HG03571 (cell line): ENCODE measurements around the gene CTTN.

Experiments
- ATAC-seq: cut with Tn5 transposase; IDR thresholded peaks from one replicate; pipeline ENCODE4 v1.9.1; 2021; ENCODE audit not compliant: unreplicated experiment

CTTN gene

DNA sequence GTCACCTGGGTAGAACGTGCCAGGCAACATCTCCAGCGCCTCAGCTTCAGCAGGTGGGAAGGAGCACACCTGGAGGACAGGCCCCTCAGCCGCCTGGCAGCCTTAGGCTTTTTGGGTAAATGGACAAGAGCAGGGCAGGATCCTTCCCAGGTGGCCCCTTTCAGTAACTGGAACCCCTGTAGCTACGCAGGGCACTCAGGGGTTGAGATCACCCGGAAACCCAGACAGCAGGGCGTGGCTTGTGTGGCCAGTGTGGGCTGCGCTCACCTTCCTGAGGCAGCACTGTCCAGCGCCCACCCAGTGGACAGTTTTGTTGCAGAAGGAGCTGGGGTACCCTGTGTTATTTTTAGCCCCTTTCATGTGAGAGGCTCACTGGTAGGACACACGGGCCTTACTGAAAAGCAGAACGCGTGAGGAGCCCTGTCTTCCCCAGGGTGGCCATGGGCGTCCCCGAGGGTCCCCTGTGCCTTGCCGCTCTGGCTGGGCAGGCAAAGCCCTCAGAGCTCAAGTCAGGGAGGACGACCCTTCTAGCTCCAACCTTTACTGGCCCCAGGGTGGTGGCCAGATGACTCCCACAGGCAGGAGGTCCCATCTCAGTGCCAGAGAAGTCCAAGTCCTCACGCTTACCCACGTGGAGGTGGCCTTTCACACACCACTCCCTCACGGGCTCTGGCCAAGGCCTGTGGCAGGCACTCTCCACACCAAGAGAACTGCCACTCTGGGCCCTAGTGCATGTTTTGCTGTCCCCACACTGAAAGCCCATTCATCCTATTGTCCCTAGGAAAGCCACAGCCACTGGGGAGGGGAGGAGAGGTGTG is 75.8 kb downstream of the CTTN start:
- no peak for ATAC-seq

DNA sequence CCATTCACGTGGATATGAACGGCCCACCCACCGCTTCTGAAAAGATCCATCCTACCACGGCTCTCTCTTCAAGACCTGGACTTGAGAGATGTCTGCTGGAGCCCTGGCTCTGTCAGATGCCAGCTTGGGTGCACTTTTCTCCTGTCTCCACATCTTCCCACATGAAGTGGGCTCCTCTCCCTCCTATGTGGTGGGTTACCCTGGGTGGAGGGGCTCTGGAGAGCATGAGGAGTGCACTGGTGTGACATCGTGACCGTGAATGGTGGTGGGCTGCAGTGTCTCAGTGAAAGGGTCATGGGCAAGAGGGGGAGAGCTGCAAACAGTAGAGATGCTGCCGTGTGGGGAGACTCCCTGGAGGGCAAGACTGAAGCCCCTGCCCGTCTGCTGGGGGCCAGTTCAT is 76.4 kb downstream of the CTTN start:
- no peak for ATAC-seq

DNA sequence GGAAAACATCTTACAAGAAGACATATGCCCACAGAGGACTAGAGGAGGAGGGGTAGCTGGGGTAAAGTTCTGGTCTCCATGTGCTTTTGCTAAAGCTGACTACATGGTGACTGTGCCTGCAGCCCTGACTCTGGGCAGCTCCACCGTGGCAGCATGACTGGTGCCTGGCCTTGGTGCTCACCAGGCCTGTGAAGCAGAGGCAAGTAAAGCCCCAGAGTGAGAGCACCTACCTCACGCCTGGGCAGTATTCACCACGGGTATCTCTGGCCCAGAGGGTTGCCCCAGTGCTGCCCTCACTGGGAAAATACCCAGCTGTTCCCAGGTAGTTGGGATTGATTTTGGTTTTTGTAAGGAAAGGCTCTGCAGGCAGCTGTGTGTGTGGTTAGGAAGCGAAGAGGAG is 78.3 kb downstream of the CTTN start:
- no peak for ATAC-seq

DNA sequence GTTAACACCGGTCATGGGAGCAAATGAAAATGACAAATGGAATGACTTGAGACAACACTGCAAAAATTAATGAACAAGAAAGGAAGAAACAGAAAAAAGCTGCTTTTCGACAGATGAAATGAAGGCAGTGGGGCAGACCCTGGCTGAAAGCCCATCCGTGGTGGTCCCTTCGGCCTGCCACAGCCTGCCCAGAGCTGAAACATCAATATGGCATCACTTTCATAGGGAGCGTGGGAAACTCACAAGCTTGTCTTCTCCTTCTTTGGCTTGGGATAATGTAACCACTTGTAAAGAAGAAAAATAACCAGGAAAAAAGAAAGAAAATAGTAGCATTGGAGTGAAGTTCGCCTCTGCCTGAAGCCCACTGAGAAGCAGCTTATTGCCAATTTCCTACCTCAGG is 78.8 kb downstream of the CTTN start:
- ATAC-seq, result no peak

DNA sequence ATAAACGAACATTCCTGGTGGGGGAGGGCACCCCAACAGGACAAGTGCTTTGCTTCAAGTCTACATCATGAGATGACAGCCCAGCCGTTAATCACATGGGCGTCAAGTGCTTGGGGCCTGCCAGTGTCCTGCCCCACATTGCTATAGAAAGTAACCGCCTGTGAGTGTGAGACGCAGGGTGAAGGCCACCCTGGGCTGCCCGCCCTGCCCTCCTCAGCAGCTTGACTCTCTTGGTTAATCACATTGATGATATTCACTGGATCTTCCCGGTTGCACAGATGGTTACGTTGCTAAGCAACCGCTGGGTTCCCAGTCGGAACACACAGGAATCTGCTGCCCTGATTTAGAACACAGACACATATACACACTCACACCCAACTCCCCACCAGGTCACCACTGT is 79.3 kb downstream of the CTTN start:
- ATAC-seq, result no peak

DNA sequence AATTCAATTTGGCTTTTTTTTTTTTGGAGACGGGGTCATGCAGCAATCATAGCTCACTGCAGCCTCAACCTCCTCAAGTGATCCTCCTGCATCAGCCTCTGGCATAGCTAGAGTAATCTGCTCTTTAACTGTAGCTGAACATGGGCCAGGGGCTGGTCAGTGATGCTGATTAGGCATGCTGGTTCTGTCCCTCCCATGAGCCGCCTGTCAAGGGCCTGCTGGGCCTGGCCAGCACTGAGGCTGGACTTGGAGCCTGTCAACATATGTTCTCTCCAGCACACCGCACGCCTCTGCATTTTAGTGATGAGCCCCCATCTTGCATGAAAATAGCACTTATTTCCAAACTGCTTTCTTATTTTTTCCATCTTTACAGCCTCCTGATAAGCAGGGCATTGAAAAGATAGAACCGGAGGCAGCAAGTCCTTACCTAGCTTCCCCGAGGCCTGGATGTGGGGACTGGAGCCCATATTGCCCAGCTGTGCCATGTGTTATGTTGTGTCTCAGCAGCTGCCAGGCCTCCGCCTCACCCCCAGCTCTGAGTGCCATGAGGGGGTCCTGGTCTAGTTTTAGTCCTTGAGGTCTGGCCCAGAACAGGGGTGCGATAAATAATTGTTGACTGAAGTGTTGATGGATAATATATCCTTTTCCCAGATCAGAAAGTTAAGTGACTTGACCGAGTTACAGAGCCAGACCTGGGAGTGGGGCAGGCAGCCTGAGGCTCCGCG is 80.0 kb downstream of the CTTN start:
- ATAC-seq, result no peak

DNA sequence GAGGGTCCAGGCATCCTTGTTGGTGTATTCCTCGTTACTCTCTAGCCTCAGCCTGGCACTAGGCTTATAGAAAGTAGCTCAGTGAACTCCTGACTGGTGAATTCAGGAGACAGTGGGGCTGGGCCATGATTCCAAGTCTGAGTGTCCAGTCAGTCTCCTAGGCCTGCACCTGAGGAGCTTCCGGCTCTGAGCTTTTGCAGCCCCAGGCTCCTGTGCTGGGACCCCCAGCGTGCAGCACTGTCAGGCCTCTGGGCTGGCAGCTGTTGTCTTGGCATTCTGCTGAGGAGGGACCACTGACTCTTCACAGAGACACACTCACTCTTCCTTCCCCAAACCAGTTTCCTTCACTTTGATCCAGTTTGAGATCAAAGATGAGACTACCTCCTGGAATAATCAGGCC is 82.4 kb downstream of the CTTN start:
- ATAC-seq, result no peak

DNA sequence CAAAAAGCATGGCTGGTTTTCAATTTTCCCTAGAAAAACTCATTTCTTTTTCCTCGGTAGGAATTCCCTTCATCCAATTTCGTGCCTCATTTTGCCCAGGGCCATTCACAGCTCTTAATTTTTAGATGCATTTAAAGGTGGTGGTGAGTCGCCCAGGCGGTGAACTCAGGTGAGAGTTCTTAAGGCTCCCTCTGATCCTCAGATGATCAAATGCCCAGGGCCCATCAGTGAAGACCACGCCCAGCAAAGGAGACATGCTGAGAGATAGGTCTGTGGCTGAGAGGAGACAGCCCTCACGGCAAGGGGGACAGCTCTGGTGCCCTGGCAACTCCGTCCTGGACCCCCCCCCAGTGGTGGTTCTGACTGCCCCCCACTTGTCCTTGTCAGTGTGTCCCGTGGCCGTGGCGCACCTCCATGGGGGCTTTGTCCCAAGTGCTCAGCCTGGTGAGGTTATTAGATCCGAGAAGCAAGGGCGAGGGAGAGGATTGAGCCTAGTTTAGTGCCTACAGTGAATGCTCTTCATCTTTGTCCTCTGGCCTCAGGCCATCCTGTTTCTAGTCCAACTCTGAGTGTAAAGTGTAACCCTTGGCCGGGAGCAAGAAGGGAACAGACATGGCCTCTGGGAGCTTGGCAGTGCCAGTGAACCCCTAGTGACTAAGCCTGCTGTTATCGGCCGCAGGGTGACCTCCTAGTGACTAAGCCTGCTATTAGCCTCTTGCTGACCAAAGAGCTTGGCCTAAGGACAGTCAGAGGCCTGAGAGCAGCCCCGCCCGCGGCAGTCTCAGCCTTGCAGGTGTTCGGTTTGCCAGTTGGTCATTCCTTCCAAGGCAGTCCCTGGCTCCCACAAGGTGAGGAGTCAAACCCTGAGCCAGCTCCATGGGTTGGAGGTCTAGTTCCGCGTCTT is 83.5 kb downstream of the CTTN start:
- ATAC-seq, result no peak

DNA sequence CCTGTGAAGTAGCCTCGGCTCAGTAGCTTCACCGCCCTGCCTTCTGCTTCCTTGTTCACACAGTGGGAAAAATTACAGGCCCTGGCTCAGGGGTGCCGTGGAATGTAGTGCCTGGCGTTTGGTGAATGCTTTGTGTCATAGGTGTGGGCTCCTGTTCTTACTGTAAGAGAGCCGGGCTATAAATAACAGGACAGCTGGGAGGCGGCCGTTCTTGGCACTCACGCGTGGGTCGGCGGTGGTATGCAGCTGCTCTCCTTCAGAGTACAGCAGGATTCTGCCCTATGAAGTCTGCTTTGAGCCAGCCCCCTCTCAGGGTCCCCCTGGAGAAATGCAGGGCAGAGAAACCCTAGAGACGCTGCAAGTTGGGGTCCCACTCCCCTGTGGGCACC is 84.2 kb downstream of the CTTN start:
- no peak for ATAC-seq

DNA sequence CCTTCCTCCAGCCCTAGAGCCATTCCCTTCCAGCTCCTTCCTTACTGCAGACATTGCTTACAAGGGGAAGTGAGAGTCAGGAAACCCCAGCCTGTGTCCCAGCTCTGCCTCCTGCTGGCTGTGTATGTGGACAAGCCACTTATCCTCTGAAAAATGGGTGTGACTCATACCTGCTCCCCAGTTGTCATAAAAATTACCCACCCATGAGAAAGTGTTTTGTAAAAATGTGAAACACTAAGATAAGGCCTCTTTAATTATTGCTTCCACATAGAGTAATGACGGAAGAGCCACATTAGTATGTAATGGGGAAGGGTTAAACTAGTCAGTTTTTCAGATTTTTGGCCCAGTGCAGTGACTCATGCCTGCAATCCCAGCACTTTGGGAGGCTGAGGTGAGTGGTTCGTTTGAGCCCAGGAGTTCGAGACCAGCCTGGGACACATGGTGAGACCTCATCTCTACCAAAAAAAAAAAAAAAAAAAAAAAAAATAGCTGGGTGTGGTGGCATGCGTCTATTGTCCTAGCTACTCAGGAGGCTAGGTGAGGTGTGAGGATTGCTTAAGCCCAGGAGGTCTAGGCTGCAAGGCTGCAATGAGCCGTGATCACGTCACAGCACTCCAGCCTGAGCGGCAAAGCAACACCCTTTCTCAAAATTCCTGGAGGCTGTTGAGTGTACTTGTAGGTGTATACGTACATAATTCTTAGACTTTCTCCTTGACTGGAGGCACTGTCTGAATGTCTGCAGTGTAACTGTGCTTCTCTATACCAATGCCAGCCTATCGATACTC is 84.9 kb downstream of the CTTN start:
- ATAC-seq, result no peak

DNA sequence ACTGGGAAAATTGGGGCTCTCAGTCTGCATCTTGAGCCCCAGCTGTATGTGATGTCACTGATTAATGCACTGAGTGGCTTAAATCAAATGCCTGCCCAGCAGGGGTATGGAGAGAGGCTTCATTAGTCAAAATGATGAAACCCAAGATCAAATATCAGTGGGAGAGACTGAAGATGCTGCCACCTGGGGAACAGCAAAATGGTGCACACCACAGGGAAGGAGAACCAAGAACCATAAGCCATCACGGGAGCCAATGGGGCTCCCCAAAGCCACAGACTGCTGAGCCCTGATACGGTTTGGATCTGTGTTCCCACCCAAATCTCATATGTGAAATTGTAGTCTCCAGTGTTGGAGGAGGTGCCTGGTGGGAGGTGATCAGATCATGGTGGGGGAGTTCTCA is 85.6 kb downstream of the CTTN start:
- ATAC-seq, result no peak

DNA sequence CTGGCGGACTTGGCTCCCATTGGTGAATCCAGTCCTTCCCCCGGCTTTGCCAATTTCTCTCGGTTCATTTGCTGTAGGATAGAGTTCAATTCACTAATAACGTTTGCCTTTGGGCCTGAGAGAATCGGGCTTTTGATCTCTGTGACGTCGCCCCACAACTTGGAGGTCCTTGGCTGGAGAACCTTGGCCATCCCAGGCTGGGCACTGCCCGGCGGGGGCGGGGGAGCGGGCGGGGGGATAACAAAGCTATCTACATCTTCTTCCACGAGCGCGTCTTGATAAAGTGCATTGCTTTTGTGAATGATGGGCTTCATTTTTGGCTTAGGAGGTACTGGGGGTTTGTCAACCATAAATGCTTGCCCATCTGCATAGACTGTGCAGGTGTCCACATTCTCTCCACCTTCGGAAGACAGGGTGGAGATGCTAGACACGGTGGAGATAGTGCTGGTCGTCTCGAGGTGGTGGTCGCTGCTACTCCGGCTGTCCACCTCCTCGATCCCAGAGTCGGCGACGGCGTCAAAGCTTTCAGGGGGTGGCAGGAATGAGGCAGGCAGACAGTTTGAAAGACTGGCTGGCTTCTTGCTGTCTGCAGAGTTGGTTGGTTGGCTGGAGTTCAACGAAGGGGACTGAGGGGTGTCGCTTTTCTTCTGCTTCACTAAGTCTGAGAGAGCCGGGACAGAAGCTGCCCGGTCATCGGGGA is 87.1 kb downstream of the CTTN start:
- no peak for ATAC-seq

DNA sequence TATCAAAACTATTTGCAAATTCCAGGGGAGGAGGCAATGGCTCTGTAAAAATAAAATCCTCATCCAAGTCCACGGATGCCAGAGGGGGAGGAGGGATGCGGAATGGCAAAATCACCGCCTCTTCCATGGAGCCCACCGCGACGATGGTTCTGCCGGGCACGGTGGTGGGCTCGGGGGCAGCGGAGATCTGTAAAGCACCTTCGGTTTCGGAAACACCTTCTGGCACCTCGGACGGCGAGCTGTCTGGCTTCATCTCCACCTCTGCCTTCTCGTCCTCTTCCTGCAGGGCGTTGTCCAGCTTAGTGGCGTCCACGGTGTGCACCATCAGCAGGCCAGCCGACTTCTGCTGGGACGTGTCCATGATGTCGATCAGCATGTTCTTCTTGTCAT is 87.7 kb downstream of the CTTN start:
- no peak for ATAC-seq
